DMS114 treated with DMSO at 0.1 percent for 48 hours (cell line): ENCODE measurements around the gene SOCS7.

ENCODE experiments used
- DNase-seq: peaks from one replicate; lab custom pipeline; 2025; ENCODE audit not compliant: unreplicated experiment; lab: John Stamatoyannopoulos, UW

SOCS7 gene

GRCh38 chr17:38361694-38362465 is 10.2 kb downstream of the SOCS7 start:
- DNase-seq: no peak

GRCh38 chr17:38363016-38363415 is 11.4 kb downstream of the SOCS7 start:
- no peak for DNase-seq

GRCh38 chr17:38364741-38365140 is 13.1 kb downstream of the SOCS7 start:
- no peak for DNase-seq

- no peak for DNase-seq
These were observed 17.7 kb downstream of the SOCS7 start for GRCh38 chr17:38369124-38369886.

GRCh38 chr17:38379448-38379847 is 27.8 kb downstream of the SOCS7 start:
- DNase-seq: no peak

- DNase-seq: no peak
These were observed 43.4 kb downstream of the SOCS7 start for GRCh38 chr17:38395090-38395489.

- no peak for DNase-seq
These were observed 45.6 kb downstream of the SOCS7 start for GRCh38 chr17:38397227-38397626.

- DNase-seq: no peak
These were observed 48.6 kb downstream of the SOCS7 start for GRCh38 chr17:38400286-38400685.

GRCh38 chr17:38401459-38401858 is 49.8 kb downstream of the SOCS7 start:
- no peak for DNase-seq

- no peak for DNase-seq
These were observed 51.3 kb downstream of the SOCS7 start for GRCh38 chr17:38402897-38403296.

GRCh38 chr17:38403491-38403890 is 51.8 kb downstream of the SOCS7 start:
- DNase-seq: no peak

GRCh38 chr17:38404174-38404943 is 52.7 kb downstream of the SOCS7 start:
- DNase-seq: no peak

GRCh38 chr17:38405654-38406053 is 54.0 kb downstream of the SOCS7 start:
- DNase-seq: no peak

GRCh38 chr17:38410201-38410600 is 58.6 kb downstream of the SOCS7 start:
- no peak for DNase-seq

GRCh38 chr17:38415250-38416194 is 63.9 kb downstream of the SOCS7 start:
- DNase-seq: no peak

GRCh38 chr17:38416840-38417209 is 65.2 kb downstream of the SOCS7 start:
- no peak for DNase-seq

- DNase-seq: no peak
These were observed 65.7 kb downstream of the SOCS7 start for GRCh38 chr17:38417210-38417951.

- no peak for DNase-seq
These were observed 66.5 kb downstream of the SOCS7 start for GRCh38 chr17:38418062-38418692.

- no peak for DNase-seq
These were observed 67.3 kb downstream of the SOCS7 start for GRCh38 chr17:38418693-38419507.
